C4-2B (cell line): ENCODE data around the gene TAF8.

ENCODE experiments used
- H3K27ac ChIP-seq: fragments of 450-650 bp; 2 replicates; pipeline ENCODE4 v1.5.1; 2017
- CTCF ChIP-seq: fragments of 450-650 bp; conservative IDR thresholded peaks from 2 replicates; pipeline ENCODE4 v1.5.1; 2017; ENCODE audit warnings: mild to moderate bottlenecking
- ZFX ChIP-seq: fragments of 450-650 bp; IDR thresholded peaks from 2 replicates; pipeline ENCODE4 v1.6.1; 2017

TAF8 gene

GRCh38 chr6:42068872-42069522, 18.7 kb downstream of the TAF8 start:
- H3K27ac ChIP-seq = no peak overlapping the region
- TF ChIP-seq CTCF = no peak
- no peak for TF ChIP-seq ZFX

GRCh38 chr6:42071881-42072583, 21.7 kb downstream of the TAF8 start:
- TF ChIP-seq ZFX (no peak), CTCF (no peak)
- H3K27ac ChIP-seq = no peak overlapping the region

- H3K27ac ChIP-seq = no peak overlapping the region
These were observed 23.0 kb downstream of the TAF8 start for GRCh38 chr6:42073287-42073686.

GRCh38 chr6:42075159-42075838, 25.0 kb downstream of the TAF8 start:
- peak; percentile 92 for TF ChIP-seq CTCF
- no peak for TF ChIP-seq ZFX
- H3K27ac ChIP-seq = no peak overlapping the region

More at GRCh38 chr6:42073287-42073686, 23.0 kb downstream of the TAF8 start:
- TF ChIP-seq ZFX (no peak), CTCF (no peak)

- TF ChIP-seq CTCF = no peak
- TF ChIP-seq ZFX = no peak
- no peak overlapping the region for H3K27ac ChIP-seq
These were observed 28.1 kb downstream of the TAF8 start for GRCh38 chr6:42078386-42078785.

GRCh38 chr6:42079941-42080464, 29.7 kb downstream of the TAF8 start:
- TF ChIP-seq CTCF (no peak), ZFX (no peak)
- H3K27ac ChIP-seq = no peak overlapping the region

GRCh38 chr6:42083530-42083929, 33.2 kb downstream of the TAF8 start:
- no peak overlapping the region for H3K27ac ChIP-seq
- TF ChIP-seq CTCF (no peak), ZFX (no peak)
